Subcutaneous adipose tissue (tissue), 4 donors: ENCODE data around the gene GPR78. TPM values are rescaled to one million over a fixed set of nuclear protein-coding genes. Genes with fewer than 3 reads are reported as not detected.

ENCODE experiments used
- CTCF ChIP-seq: fragments of 450-650 bp; IDR thresholded peaks from one replicate; pipeline ENCODE4 v1.5.1; 2016; ENCODE audit warnings: low read depth, mild to moderate bottlenecking, control low read depth, antibody characterized with exemption, moderate library complexity
- total RNA-seq, 4 donors: library from RNA; depleted of rRNA; stranded (reverse); fragments of >200 nt; gene quantifications; one replicate each; pipeline ENCODE4 v1.1.0, GENCODE V29; 2016

Gene GPR78
- total RNA-seq, 4 donors from 2014 or later: not detected

GRCh38 chr4:8595237-8596087 is 15.3 kb downstream of the GPR78 start:
- TF ChIP-seq CTCF: no peak

- no peak for TF ChIP-seq CTCF
Observed at GRCh38 chr4:8596891-8597290, 16.7 kb downstream of the GPR78 start.

- no peak for TF ChIP-seq CTCF
Observed at GRCh38 chr4:8597319-8597718, 17.1 kb downstream of the GPR78 start.

GRCh38 chr4:8597791-8598190 is 17.6 kb downstream of the GPR78 start:
- TF ChIP-seq CTCF: no peak

- no peak for TF ChIP-seq CTCF
Observed at GRCh38 chr4:8598391-8599090, 18.3 kb downstream of the GPR78 start.

GRCh38 chr4:8599091-8599460 is 18.9 kb downstream of the GPR78 start:
- no peak for TF ChIP-seq CTCF

GRCh38 chr4:8599657-8600056 is 19.5 kb downstream of the GPR78 start:
- no peak for TF ChIP-seq CTCF
